DND-41 (cell line): Measurements from ENCODE around the gene EPB41L5.

Experiments
- ATAC-seq: fragments of 200-7000 bp; cut with Tn5 transposase; 3 replicates; pipeline ENCODE4 v1.9.1; 2021; ENCODE audit warnings: low read depth; ENCODE audit not compliant: insufficient read depth
- DNase-seq: peaks from one replicate; pipeline ENCODE4 v3.0.0-alpha.2; 2020
- H2AFZ ChIP-seq: 2 replicates; pipeline ENCODE4 v1.6.0; 2012; ENCODE audit warnings: low read depth, low read length
- H3K27ac ChIP-seq: 2 replicates; pipeline ENCODE4 v1.5.1; 2012; ENCODE audit warnings: low read length, inconsistent platforms
- H3K27me3 ChIP-seq: fragments of 200-600 bp; sonication (generic); 2 replicates; pipeline ENCODE4 v1.6.0; 2012; ENCODE audit warnings: low read length, mild to moderate bottlenecking, inconsistent platforms; ENCODE audit not compliant: insufficient read depth, poor library complexity
- H3K36me3 ChIP-seq: 2 replicates; pipeline ENCODE4 v1.5.1; 2012; ENCODE audit warnings: low read length, inconsistent platforms; ENCODE audit not compliant: insufficient read depth
- H3K4me1 ChIP-seq: 2 replicates; pipeline ENCODE4 v1.5.1; 2012; ENCODE audit warnings: mild to moderate bottlenecking, low read length; ENCODE audit not compliant: insufficient read depth
- H3K4me2 ChIP-seq: 2 replicates; pipeline ENCODE4 v1.6.0; 2012; ENCODE audit warnings: mild to moderate bottlenecking, moderate library complexity, low read length, inconsistent platforms; ENCODE audit not compliant: insufficient read depth
- H3K4me3 ChIP-seq, 2 experiments: fragments of 200-600 bp in 1 of 2; shearing (Covaris generic) in 1 of 2; 2 replicates each; pipeline ENCODE4 v1.5.1; 2012 to 2016; ENCODE audit warnings: inconsistent platforms in 2 of 2, low read length in 2 of 2, mild to moderate bottlenecking in 2 of 2, low read depth in 1 of 2, moderate library complexity in 1 of 2
- H3K79me2 ChIP-seq: 2 replicates; pipeline ENCODE4 v1.6.0; 2012; ENCODE audit warnings: low read length, inconsistent platforms; ENCODE audit not compliant: insufficient read depth
- H3K9ac ChIP-seq: 2 replicates; pipeline ENCODE4 v1.6.0; 2012; ENCODE audit warnings: low read depth, mild to moderate bottlenecking, inconsistent platforms, low read length, moderate library complexity
- H3K9me3 ChIP-seq: 2 replicates; pipeline ENCODE4 v1.5.1; 2012; ENCODE audit warnings: low read length, moderate library complexity, mild to moderate bottlenecking, inconsistent platforms; ENCODE audit not compliant: insufficient read depth, severe bottlenecking
- H4K20me1 ChIP-seq: 2 replicates; pipeline ENCODE4 v1.6.0; 2012; ENCODE audit warnings: low read length; ENCODE audit not compliant: insufficient read depth
- CTCF ChIP-seq: IDR thresholded peaks from 2 replicates; pipeline ENCODE4 v1.5.1; 2012; ENCODE audit warnings: borderline replicate concordance, low read length, moderate library complexity, mild to moderate bottlenecking; ENCODE audit not compliant: poor library complexity, severe bottlenecking; ENCODE audit errors: extremely low read depth
- EZH2 ChIP-seq: IDR thresholded peaks from 3 replicates; pipeline ENCODE4 v1.6.1; 2012; ENCODE audit warnings: borderline replicate concordance, low read depth, mild to moderate bottlenecking, moderate library complexity, low read length, inconsistent platforms; ENCODE audit not compliant: severe bottlenecking

EPB41L5 gene

GRCh38 chr2:120110062-120110362 lies 97.1 kb downstream of the EPB41L5 start:
- Histone ChIP-seq H3K27me3 (no peaks in the 10 kb centered on the region), H3K4me2 (no peak overlapping the region), H4K20me1 (no peaks in the 10 kb centered on the region), H3K9ac (no peak overlapping the region), H2AFZ (no peak overlapping the region), H3K36me3 (no peaks in the 10 kb centered on the region; the same call in 1 of the 2 replicates), H3K4me1 (peaks cover 21% of the 10 kb centered on the region), H3K27ac (peak overlapping the region; percentile 70; the same call in 1 of the 2 replicates), H3K79me2 (no peaks in the 10 kb centered on the region), H3K4me3 (no peak overlapping the region), H3K9me3 (no peaks in the 10 kb centered on the region)
- ATAC-seq: no peak
- DNase-seq: no peak
- no peak for TF ChIP-seq CTCF
- TF ChIP-seq EZH2: no peak

GRCh38 chr2:120110507-120110906 lies 97.6 kb downstream of the EPB41L5 start:
- no peak for DNase-seq

GRCh38 chr2:120111193-120111592 lies 98.3 kb downstream of the EPB41L5 start:
- no peaks in the 10 kb centered on the region for H4K20me1 ChIP-seq
- no peak overlapping the region for H3K27ac ChIP-seq
- H2AFZ ChIP-seq: no peak overlapping the region
- H3K27me3 ChIP-seq: no peaks in the 10 kb centered on the region
- peaks cover 21% of the 10 kb centered on the region for H3K4me1 ChIP-seq
- no peak overlapping the region for H3K9ac ChIP-seq
- no peak for DNase-seq
- H3K36me3 ChIP-seq: no peaks in the 10 kb centered on the region; the same call in 1 of the 2 replicates
- H3K4me2 ChIP-seq: no peak overlapping the region
- no peaks in the 10 kb centered on the region for H3K79me2 ChIP-seq
- no peak for ATAC-seq
- no peak overlapping the region for H3K4me3 ChIP-seq
- TF ChIP-seq CTCF (no peak), EZH2 (no peak)
- H3K9me3 ChIP-seq: no peaks in the 10 kb centered on the region

More at GRCh38 chr2:120110507-120110906, 97.6 kb downstream of the EPB41L5 start:
- no peak for ATAC-seq
- no peak overlapping the region for H3K4me3 ChIP-seq
- H3K27me3 ChIP-seq: no peaks in the 10 kb centered on the region
- no peak overlapping the region for H3K9ac ChIP-seq
- H3K36me3 ChIP-seq: no peaks in the 10 kb centered on the region; the same call in 1 of the 2 replicates
- no peaks in the 10 kb centered on the region for H3K79me2 ChIP-seq
- H2AFZ ChIP-seq: no peak overlapping the region
- peaks cover 21% of the 10 kb centered on the region for H3K4me1 ChIP-seq
- H3K4me2 ChIP-seq: no peak overlapping the region
- no peak for TF ChIP-seq EZH2
- no peak for TF ChIP-seq CTCF
- H3K27ac ChIP-seq: no peak overlapping the region
- no peaks in the 10 kb centered on the region for H4K20me1 ChIP-seq
- H3K9me3 ChIP-seq: no peaks in the 10 kb centered on the region

GRCh38 chr2:120118018-120118417 lies 105.1 kb downstream of the EPB41L5 start:
- H2AFZ ChIP-seq: no peak overlapping the region
- H3K4me2 ChIP-seq: no peak overlapping the region
- no peaks in the 10 kb centered on the region for H4K20me1 ChIP-seq
- no peak overlapping the region for H3K9ac ChIP-seq
- no peak overlapping the region for H3K27ac ChIP-seq
- H3K4me3 ChIP-seq: no peak overlapping the region
- H3K4me1 ChIP-seq: no peaks in the 10 kb centered on the region
- H3K9me3 ChIP-seq: no peaks in the 10 kb centered on the region
- no peaks in the 10 kb centered on the region for H3K79me2 ChIP-seq
- DNase-seq (no peak), ATAC-seq (no peak)
- H3K27me3 ChIP-seq: no peaks in the 10 kb centered on the region
- TF ChIP-seq EZH2 (no peak), CTCF (no peak)
- peaks cover 4% of the 10 kb centered on the region; the same call in 1 of the 2 replicates for H3K36me3 ChIP-seq
